GM12872 (cell line): Measurements from ENCODE around the gene ADGRB2.

Source experiments
- CTCF ChIP-seq: IDR thresholded peaks from 3 replicates; pipeline ENCODE4 v1.5.1; 2011; ENCODE audit warnings: low read depth, mild to moderate bottlenecking, low read length, moderate library complexity; ENCODE audit not compliant: insufficient read depth

The ADGRB2 gene

GRCh38 chr1:31784356-31785019, 20.3 kb upstream of the ADGRB2 start:
- no peak for TF ChIP-seq CTCF

DNA sequence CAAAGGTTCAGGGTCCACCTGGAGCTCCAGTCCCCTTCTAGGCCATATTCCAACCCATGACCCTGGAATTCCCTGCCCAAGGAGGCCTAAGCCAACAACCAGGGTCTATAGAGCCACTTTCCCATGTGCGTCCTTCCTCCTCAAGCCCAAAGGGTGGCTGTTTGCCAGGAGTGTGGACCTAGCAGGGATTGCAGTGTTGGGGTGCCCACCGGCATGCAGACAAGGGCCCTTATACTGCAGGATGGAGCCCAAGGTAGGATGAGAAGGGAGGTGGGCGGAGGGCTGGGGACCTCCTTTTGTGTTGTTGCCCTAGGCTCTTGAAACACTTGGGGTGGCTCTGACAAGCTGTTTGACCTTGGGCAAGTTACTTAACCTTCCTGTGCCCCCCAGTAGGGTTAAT, 19.7 kb upstream of the ADGRB2 start:
- TF ChIP-seq CTCF, result no peak

- TF ChIP-seq CTCF, result no peak
Measured at GRCh38 chr1:31782421-31783410, 18.6 kb upstream of the ADGRB2 start.

- TF ChIP-seq CTCF, result no peak
Measured at GRCh38 chr1:31781756-31782371, 17.7 kb upstream of the ADGRB2 start.

DNA sequence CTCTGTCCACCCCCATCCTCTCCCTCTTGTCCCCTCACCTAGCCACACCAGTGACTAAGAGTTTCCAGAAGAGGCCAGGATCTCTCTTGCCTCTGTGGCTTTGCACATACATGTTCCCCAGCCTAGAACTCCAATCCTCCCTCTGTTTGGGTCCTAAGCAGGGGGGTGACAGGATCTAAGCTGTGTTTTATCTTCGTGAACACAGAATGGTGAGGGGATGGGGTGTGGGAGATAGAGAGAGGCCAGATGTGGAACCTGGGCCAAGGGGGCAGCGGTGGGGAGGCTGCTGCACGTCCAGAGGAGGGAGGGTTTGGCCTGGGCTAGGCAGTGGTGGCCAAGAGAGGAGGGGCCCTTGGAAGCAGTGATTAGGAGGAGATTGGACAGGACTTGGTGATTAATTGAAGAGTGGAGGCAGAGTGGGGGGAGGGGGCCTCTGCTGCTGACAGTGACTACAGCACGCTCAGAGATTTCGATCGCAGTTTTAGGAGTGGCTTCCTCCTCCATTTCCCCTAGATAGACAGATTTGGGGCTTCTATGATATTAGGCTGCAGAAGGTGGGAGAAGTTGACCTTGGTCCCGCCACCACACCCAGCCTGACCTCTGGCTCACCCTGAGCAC, 17.1 kb upstream of the ADGRB2 start:
- TF ChIP-seq CTCF, result no peak

- TF ChIP-seq CTCF, result no peak
Measured at GRCh38 chr1:31780632-31781031, 16.5 kb upstream of the ADGRB2 start.

DNA sequence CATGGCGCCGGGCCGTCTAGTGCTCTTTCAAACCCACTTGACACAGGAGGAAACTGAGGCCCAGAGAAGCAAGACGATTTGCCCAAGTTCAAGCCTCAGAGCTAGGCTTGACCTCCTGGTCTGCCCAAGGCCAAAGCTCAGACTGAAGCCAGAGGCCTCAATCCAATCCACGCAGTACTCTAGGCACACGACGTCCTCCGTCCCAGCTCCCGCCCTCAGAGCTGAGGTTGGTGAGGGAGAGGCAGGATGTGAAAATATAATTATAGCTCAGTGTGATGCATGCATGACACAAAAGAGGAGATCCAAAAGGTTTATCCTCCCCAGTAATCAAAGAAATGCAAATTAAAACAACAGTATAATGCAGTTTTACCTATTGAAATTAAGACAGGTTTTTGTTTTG, 15.5 kb upstream of the ADGRB2 start:
- TF ChIP-seq CTCF, result no peak
